COLO668 (cell line): Measurements from ENCODE around the gene VPS13A.
"Not testable (repeated sequence)": the region's sequence is repeated elsewhere in the genome, so short reads cannot be mapped to it uniquely, and the experiment has no call there.

Source experiments
- DNase-seq: peaks from one replicate; lab custom pipeline; 2025; ENCODE audit not compliant: unreplicated experiment; lab: John Stamatoyannopoulos, UW

The VPS13A gene

GRCh38 chr9:77291714-77292113 lies 114.4 kb downstream of the VPS13A start:
- peak; percentile 3 for DNase-seq

- no peak for DNase-seq
These were observed 116.6 kb downstream of the VPS13A start for GRCh38 chr9:77293949-77294348.

- DNase-seq: no peak
These were observed 127.2 kb downstream of the VPS13A start for GRCh38 chr9:77304543-77304942.

- no peak for DNase-seq
These were observed 128.5 kb downstream of the VPS13A start for GRCh38 chr9:77305622-77306400.

- DNase-seq: no peak
These were observed 129.8 kb downstream of the VPS13A start for GRCh38 chr9:77307166-77307565.

GRCh38 chr9:77316058-77316457 lies 138.7 kb downstream of the VPS13A start:
- no peak for DNase-seq

- no peak for DNase-seq
These were observed 147.7 kb downstream of the VPS13A start for GRCh38 chr9:77325058-77325457.

- no peak for DNase-seq
These were observed 150.8 kb downstream of the VPS13A start for GRCh38 chr9:77328102-77328501.

GRCh38 chr9:77370064-77370463 lies 192.7 kb downstream of the VPS13A start:
- no peak for DNase-seq

GRCh38 chr9:77374266-77374665 lies 196.9 kb downstream of the VPS13A start:
- DNase-seq: no peak

- DNase-seq: no peak
These were observed 198.7 kb downstream of the VPS13A start for GRCh38 chr9:77375956-77376532.

- DNase-seq: no peak
These were observed 207.1 kb downstream of the VPS13A start for GRCh38 chr9:77384406-77384805.

- DNase-seq: no peak
These were observed 208.9 kb downstream of the VPS13A start for GRCh38 chr9:77386187-77386586.

- no peak for DNase-seq
These were observed 214.5 kb downstream of the VPS13A start for GRCh38 chr9:77391834-77392233.

- DNase-seq: no peak
These were observed 215.0 kb downstream of the VPS13A start for GRCh38 chr9:77392328-77392727.

GRCh38 chr9:77398581-77398980 lies 221.2 kb downstream of the VPS13A start:
- not testable (repeated sequence) for DNase-seq

- DNase-seq: no peak
These were observed 222.6 kb downstream of the VPS13A start for GRCh38 chr9:77399964-77400363.

GRCh38 chr9:77402286-77402685 lies 225.0 kb downstream of the VPS13A start:
- DNase-seq: no peak

- no peak for DNase-seq
These were observed 225.9 kb downstream of the VPS13A start for GRCh38 chr9:77403239-77403638.

- DNase-seq: not testable (repeated sequence)
These were observed 231.2 kb downstream of the VPS13A start for GRCh38 chr9:77408521-77408920.

GRCh38 chr9:77417566-77417965 lies 240.2 kb downstream of the VPS13A start:
- DNase-seq: no peak

GRCh38 chr9:77418226-77418625 lies 240.9 kb downstream of the VPS13A start:
- DNase-seq: no peak

GRCh38 chr9:77420641-77421040 lies 243.3 kb downstream of the VPS13A start:
- DNase-seq: no peak
